ENCODE results near the gene NLRX1. TPM values are rescaled to one million over a fixed set of nuclear protein-coding genes. Genes with fewer than 3 reads are reported as not detected.
"Not testable (repeated sequence)": the region's sequence is repeated elsewhere in the genome, so short reads cannot be mapped to it uniquely, and the experiment has no call there.

NLRX1 gene
- total RNA-seq, 4 donors from 2014 or later = 16.0 to 27.7 (median 20.5) TPM

DNA sequence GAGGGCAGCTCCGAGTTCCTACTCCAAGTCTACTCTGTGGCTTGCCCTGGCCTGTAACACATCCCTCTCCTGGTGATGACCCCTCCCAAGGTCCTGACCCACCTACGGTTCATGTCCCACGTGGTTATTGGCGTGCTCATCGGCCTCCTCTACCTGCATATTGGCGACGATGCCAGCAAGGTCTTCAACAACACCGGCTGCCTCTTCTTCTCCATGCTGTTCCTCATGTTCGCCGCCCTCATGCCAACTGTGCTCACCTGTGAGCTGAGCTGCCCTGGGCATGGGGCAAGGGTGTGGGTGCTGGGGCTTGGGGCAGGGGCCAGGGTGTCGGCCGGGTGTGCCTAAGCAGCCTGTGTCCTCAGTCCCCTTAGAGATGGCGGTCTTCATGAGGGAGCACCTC is 10.1 kb upstream of the NLRX1 start:
- Histone ChIP-seq H3K4me1 (no peaks in the 10 kb centered on the region), H3K36me3 (no peaks in the 10 kb centered on the region), H3K4me3 (no peak overlapping the region), H3K9me3 (no peaks in the 10 kb centered on the region), H3K27ac (no peak overlapping the region), H3K27me3 (no peaks in the 10 kb centered on the region)
- no peak for DNase-seq (ENCODE audit: low spot score in 2 of 2)
- TF ChIP-seq, protein P1, sequence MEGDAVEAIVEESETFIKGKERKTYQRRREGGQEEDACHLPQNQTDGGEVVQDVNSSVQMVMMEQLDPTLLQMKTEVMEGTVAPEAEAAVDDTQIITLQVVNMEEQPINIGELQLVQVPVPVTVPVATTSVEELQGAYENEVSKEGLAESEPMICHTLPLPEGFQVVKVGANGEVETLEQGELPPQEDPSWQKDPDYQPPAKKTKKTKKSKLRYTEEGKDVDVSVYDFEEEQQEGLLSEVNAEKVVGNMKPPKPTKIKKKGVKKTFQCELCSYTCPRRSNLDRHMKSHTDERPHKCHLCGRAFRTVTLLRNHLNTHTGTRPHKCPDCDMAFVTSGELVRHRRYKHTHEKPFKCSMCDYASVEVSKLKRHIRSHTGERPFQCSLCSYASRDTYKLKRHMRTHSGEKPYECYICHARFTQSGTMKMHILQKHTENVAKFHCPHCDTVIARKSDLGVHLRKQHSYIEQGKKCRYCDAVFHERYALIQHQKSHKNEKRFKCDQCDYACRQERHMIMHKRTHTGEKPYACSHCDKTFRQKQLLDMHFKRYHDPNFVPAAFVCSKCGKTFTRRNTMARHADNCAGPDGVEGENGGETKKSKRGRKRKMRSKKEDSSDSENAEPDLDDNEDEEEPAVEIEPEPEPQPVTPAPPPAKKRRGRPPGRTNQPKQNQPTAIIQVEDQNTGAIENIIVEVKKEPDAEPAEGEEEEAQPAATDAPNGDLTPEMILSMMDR (IDR thresholded peaks at IDR 0.05) = no peak
- no peak for TF ChIP-seq POLR2A (IDR thresholded peaks at IDR 0.05)
- no peak for TF ChIP-seq EP300 (IDR thresholded peaks at IDR 0.05)
- 94% methylated on average over 13 of the region's 13 CpGs for WGBS, 2 donors

DNA sequence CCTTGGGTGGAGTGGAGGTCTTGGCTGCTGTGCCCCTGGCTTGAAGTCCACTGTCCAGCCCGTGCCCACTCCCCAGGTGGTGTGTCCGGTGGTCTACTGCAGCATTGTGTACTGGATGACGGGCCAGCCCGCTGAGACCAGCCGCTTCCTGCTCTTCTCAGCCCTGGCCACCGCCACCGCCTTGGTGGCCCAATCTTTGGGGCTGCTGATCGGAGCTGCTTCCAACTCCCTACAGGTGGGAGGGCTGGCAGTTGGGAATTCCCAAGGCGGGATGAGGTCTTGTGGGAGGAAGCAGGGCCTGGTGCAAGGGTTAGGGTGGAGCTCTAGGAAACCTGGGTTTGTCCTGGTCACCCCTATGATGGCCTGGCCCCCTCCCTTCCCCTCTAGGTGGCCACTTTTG is 8.4 kb upstream of the NLRX1 start:
- no peak overlapping the region for H3K27ac ChIP-seq
- H3K4me1 ChIP-seq = no peaks in the 10 kb centered on the region
- DNase-seq (ENCODE audit: low spot score in 2 of 2) = no peak
- WGBS, 2 donors = 94 to 100% methylated on average over 3 to 8 of the region's 9 CpGs
- no peak for TF ChIP-seq POLR2A (IDR thresholded peaks at IDR 0.05)
- TF ChIP-seq EP300 (IDR thresholded peaks at IDR 0.05) = no peak
- TF ChIP-seq, protein P1 (IDR thresholded peaks at IDR 0.05) = no peak
- H3K27me3 ChIP-seq = no peaks in the 10 kb centered on the region
- no peaks in the 10 kb centered on the region for H3K36me3 ChIP-seq
- no peak overlapping the region for H3K4me3 ChIP-seq
- no peaks in the 10 kb centered on the region for H3K9me3 ChIP-seq

DNA sequence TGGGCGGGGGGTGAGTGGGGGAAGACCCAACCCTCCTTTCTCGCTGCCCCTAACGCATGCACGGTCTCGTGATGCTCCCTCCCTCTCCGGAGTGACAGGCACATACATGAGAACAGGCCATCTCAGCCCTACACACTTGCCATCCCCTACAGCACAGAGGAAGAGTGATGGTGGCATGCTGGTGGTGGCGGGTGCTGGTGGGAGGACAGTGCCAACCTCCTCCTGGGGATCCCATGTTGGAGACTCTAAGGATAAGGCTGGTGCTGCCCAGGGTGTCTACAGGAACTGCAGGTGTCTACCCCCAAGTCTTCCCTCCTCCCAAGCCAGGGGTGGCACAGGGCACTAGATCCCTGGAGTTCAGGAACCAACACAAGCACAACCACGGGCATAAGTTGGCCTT is 6.7 kb upstream of the NLRX1 start:
- H3K4me1 ChIP-seq = no peaks in the 10 kb centered on the region
- no peak overlapping the region for H3K27ac ChIP-seq
- no peaks in the 10 kb centered on the region for H3K27me3 ChIP-seq
- no peaks in the 10 kb centered on the region for H3K9me3 ChIP-seq
- TF ChIP-seq, protein P1 (IDR thresholded peaks at IDR 0.05) = no peak
- TF ChIP-seq EP300 (IDR thresholded peaks at IDR 0.05) = no peak
- no peak for TF ChIP-seq POLR2A (IDR thresholded peaks at IDR 0.05)
- H3K4me3 ChIP-seq = no peak overlapping the region
- WGBS, 2 donors = 73 to 87% methylated on average over 7 to 8 of the region's 8 CpGs
- DNase-seq (ENCODE audit: low spot score in 2 of 2) = no peak
- no peaks in the 10 kb centered on the region for H3K36me3 ChIP-seq

DNA sequence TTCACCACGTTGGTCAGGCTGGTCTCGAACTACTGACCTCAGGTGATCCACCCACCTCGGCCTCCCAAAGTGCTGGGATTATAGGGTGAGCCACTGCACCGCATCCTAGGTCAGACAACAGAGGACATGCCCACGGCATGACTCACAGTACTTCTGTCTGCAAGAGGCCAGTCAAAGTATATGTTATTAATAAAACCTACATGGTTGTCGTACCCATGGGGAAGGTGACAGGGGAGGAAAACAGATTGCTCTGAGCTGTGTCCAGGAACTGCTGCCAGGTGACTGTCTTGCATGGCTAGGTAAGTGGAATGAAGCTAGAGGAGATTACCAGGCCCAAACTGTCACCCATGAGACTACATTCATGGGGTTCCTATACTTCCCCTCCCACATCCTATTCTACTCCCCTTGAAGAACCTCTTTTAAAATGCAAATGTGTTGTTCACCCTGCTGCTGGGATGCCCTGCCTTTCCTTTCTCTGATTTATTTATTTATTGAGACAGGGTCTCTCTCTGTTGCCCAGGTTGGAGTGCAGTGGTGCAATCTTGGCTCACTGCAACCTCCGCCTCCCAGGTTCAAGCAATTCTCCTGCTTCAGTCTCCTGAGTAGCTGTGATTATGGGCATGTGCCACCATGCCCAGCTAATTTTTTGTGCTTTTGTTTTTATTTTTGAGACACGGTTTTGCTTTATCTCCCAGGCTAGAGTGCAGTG is 2.0 kb upstream of the NLRX1 start:
- Histone ChIP-seq H3K27ac (no peak overlapping the region), H3K4me1 (peaks cover 0 to 20% (median 2%) of the 10 kb centered on the region in 4 donors), H3K4me3 (no peak overlapping the region), H3K27me3 (no peaks in the 10 kb centered on the region), H3K36me3 (peaks cover 0 to 4% (median 0%) of the 10 kb centered on the region in 3 donors), H3K9me3 (no peaks in the 10 kb centered on the region)
- no peak for TF ChIP-seq POLR2A (IDR thresholded peaks at IDR 0.05)
- TF ChIP-seq EP300 (IDR thresholded peaks at IDR 0.05) = no peak
- TF ChIP-seq, protein P1 (IDR thresholded peaks at IDR 0.05) = no peak
- WGBS, 2 donors = 70 to 79% methylated on average over 8 of the region's 8 CpGs
- no peak for DNase-seq (ENCODE audit: low spot score in 2 of 2)

DNA sequence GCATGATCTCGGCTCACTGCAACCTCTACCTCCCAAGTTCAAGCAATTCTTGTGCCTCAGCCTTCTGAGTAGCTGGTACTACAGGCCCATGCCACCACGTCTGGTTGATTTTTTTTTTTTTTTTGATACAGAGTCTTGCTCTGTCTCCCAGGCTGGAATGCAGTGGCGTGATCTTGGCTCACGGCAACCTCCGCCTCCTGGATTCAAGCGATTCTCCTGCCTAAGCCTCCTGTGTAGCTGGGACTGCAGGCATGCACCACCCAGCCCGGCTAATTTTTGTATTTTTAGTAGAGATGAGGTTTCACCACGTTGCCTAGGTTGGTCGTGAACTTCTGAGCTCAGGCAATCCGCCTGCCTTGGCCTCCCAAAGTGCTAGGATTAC is 1.5 kb upstream of the NLRX1 start:
- H3K36me3 ChIP-seq; H3K27ac ChIP-seq; H3K9me3 ChIP-seq; H3K27me3 ChIP-seq; DNase-seq (ENCODE audit: low spot score in 2 of 2); H3K4me3 ChIP-seq: not testable (repeated sequence)
- 72 to 79% methylated on average over 10 of the region's 10 CpGs for WGBS, 2 donors
- peaks cover 0 to 20% (median 2%) of the 10 kb centered on the region in 4 donors for H3K4me1 ChIP-seq
